SK-N-SH (cell line): ENCODE measurements around the gene POU5F2. TPM values are rescaled to one million over a fixed set of nuclear protein-coding genes. Genes with fewer than 3 reads are reported as not detected.

Experiments
- CTCF ChIA-PET: fragments of 300-600, 350-600 bp; formaldehyde crosslinking; extraction: SDS; loops from one replicate; lab custom pipeline; 2021; lab: Yijun Ruan, JAX
- POLR2A ChIA-PET: fragments of 350-600 bp; sonication (Branson Sonifier 250); formaldehyde crosslinking; extraction: SDS; loops from one replicate; lab custom pipeline; 2020; ENCODE audit warnings: antibody characterized with exemption, inconsistent platforms; lab: Yijun Ruan, JAX
- DNase-seq: peaks from one replicate; pipeline ENCODE4 v3.0.0; 2012
- H2AFZ ChIP-seq: fragments of 200-600 bp; sonication (generic); 2 replicates; pipeline ENCODE4 v1.8.1; 2016; ENCODE audit warnings: antibody characterized with exemption, mild to moderate bottlenecking, low read depth
- H3F3A ChIP-seq: fragments of 200-600 bp; sonication (generic); replicated peaks from 2 replicates; pipeline ENCODE3; 2016; ENCODE audit warnings: antibody characterized with exemption, mild to moderate bottlenecking; ENCODE audit not compliant: insufficient read depth
- H3K27ac ChIP-seq, 2 experiments: fragments of 200-500 bp in 1 of 2; fragments of 200-600 bp in 1 of 2; sonication (Bioruptor generic) in 1 of 2; sonication (generic), shearing (Covaris generic) in 1 of 2; 2 replicates each; pipeline versions ENCODE4 v1.5.1 to v1.6.1; 2014 to 2016; ENCODE audit warnings: low read depth in 2 of 2, inconsistent platforms in 1 of 2, low read length in 1 of 2, mild to moderate bottlenecking in 1 of 2, mixed read lengths in 1 of 2
- H3K27me3 ChIP-seq: fragments of 200-600 bp; sonication (generic), shearing (Covaris generic); 2 replicates; pipeline ENCODE4 v1.6.1; 2016; ENCODE audit warnings: mixed run types; ENCODE audit not compliant: insufficient read depth
- H3K36me3 ChIP-seq, 2 experiments: fragments of 200-500 bp in 1 of 2; fragments of 200-600 bp in 1 of 2; sonication (Bioruptor generic) in 1 of 2; sonication (generic) in 1 of 2; replicated peaks in 1 of 2; 2 replicates each; pipeline versions ENCODE3 to v1.5.1; 2014 to 2016; ENCODE audit warnings: low read length in 1 of 2, mild to moderate bottlenecking in 1 of 2; ENCODE audit not compliant: insufficient read depth in 2 of 2, control insufficient read depth in 1 of 2
- H3K4me1 ChIP-seq, 2 experiments: fragments of 200-500 bp in 1 of 2; fragments of 200-600 bp in 1 of 2; sonication (Bioruptor generic) in 1 of 2; sonication (generic), shearing (Covaris generic) in 1 of 2; 2 replicates each; pipeline versions ENCODE4 v1.5.1 to v1.6.1; 2014 to 2016; ENCODE audit warnings: low read depth in 1 of 2, low read length in 1 of 2, mixed run types in 1 of 2; ENCODE audit not compliant: insufficient read depth in 2 of 2, control insufficient read depth in 1 of 2
- H3K4me2 ChIP-seq: fragments of 200-600 bp; sonication (generic), shearing (Covaris generic); 2 replicates; pipeline ENCODE4 v1.6.1; 2017; ENCODE audit warnings: mixed run types
- H3K4me3 ChIP-seq, 2 experiments: fragments of 200-500 bp in 1 of 2; fragments of 200-600 bp in 1 of 2; sonication (Bioruptor generic) in 1 of 2; sonication (generic), shearing (Covaris generic) in 1 of 2; 2 replicates each; pipeline versions ENCODE4 v1.5.1 to v1.8.1; 2014 to 2016; ENCODE audit warnings: low read depth in 2 of 2, inconsistent platforms in 1 of 2, low read length in 1 of 2, mild to moderate bottlenecking in 1 of 2, mixed read lengths in 1 of 2, moderate library complexity in 1 of 2
- H3K79me2 ChIP-seq: fragments of 200-600 bp; sonication (generic); 2 replicates; pipeline ENCODE4 v1.8.1; 2017; ENCODE audit warnings: mild to moderate bottlenecking; ENCODE audit not compliant: insufficient read depth
- H3K9ac ChIP-seq: fragments of 200-600 bp; sonication (generic); 2 replicates; pipeline ENCODE4 v1.6.1; 2017; ENCODE audit warnings: mixed run types
- H3K9me2 ChIP-seq: fragments of 200-600 bp; sonication (generic); 2 replicates; pipeline ENCODE4 v1.6.1; 2017; ENCODE audit warnings: mixed run types
- H3K9me3 ChIP-seq: fragments of 200-600 bp; sonication (generic); 2 replicates; pipeline ENCODE4 v1.6.1; 2017; ENCODE audit warnings: mixed run types, mild to moderate bottlenecking, moderate library complexity
- H4K20me1 ChIP-seq: fragments of 200-600 bp; sonication (generic); 2 replicates; pipeline ENCODE4 v1.6.1; 2017; ENCODE audit warnings: mild to moderate bottlenecking, mixed run types; ENCODE audit not compliant: insufficient read depth
- CHD2 ChIP-seq: fragments of 150-350 bp; IDR thresholded peaks from 2 replicates; pipeline ENCODE4 v1.6.1; 2018; ENCODE audit warnings: low read length; ENCODE audit not compliant: partially characterized antibody
- CTCF ChIP-seq: fragments of 200-600 bp; sonication (generic); IDR thresholded peaks from 2 replicates; pipeline ENCODE4 v1.6.1; 2017; ENCODE audit warnings: antibody characterized with exemption, mild to moderate bottlenecking, moderate library complexity
- EZH2phosphoT487 ChIP-seq: fragments of 200-600 bp; sonication (generic); IDR thresholded peaks from 2 replicates; pipeline ENCODE4 v1.6.1; 2017; ENCODE audit warnings: low read depth, mixed run types, mild to moderate bottlenecking, antibody characterized with exemption, moderate library complexity, borderline replicate concordance
- FOSL2 ChIP-seq: IDR thresholded peaks from 2 replicates; pipeline ENCODE4 v1.4.0; 2012; ENCODE audit warnings: low read depth, mild to moderate bottlenecking, moderate library complexity, borderline replicate concordance
- FOXJ3 ChIP-seq: sonication (generic); formaldehyde crosslinking; IDR thresholded peaks from 2 replicates; pipeline ENCODE4 v1.5.1; 2020; ENCODE audit warnings: mild to moderate bottlenecking, missing genetic modification reagents
- FOXM1 ChIP-seq: IDR thresholded peaks from 2 replicates; pipeline ENCODE4 v1.4.0; 2012; ENCODE audit warnings: low read depth, mild to moderate bottlenecking
- MEF2A ChIP-seq: IDR thresholded peaks from 2 replicates; pipeline ENCODE4 v1.4.0; 2012; ENCODE audit warnings: low read depth, borderline replicate concordance
- MXI1 ChIP-seq: IDR thresholded peaks from 2 replicates; pipeline ENCODE4 v1.6.1; 2012; ENCODE audit warnings: mild to moderate bottlenecking, low read depth, low read length, improper control_type of control experiment
- NFIC ChIP-seq: IDR thresholded peaks from 2 replicates; pipeline ENCODE4 v1.4.0; 2012; ENCODE audit warnings: borderline replicate concordance
- PBX3 ChIP-seq: IDR thresholded peaks from 2 replicates; pipeline ENCODE4; 2012
- POLR2AphosphoS5 ChIP-seq: IDR thresholded peaks from 2 replicates; pipeline ENCODE4 v1.6.1; 2012; ENCODE audit warnings: low read depth, low read length
- RAD21 ChIP-seq: IDR thresholded peaks from 2 replicates; pipeline ENCODE4 v1.6.1; 2012; ENCODE audit warnings: mild to moderate bottlenecking, low read length
- REST ChIP-seq: IDR thresholded peaks from 2 replicates; pipeline ENCODE4 v1.6.1; 2012; ENCODE audit warnings: mild to moderate bottlenecking, low read depth, low read length, moderate library complexity
- RFX5 ChIP-seq: IDR thresholded peaks from 2 replicates; pipeline ENCODE4 v1.6.1; 2012; ENCODE audit warnings: mild to moderate bottlenecking, improper control_type of control experiment, low read length
- RXRA ChIP-seq: IDR thresholded peaks from 2 replicates; pipeline ENCODE4 v1.4.0; 2012; ENCODE audit warnings: low read depth, mild to moderate bottlenecking, borderline replicate concordance
- TCF12 ChIP-seq: IDR thresholded peaks from 2 replicates; pipeline ENCODE4 v1.4.0; 2012
- TEAD4 ChIP-seq: IDR thresholded peaks from 2 replicates; pipeline ENCODE4 v1.4.0; 2012; ENCODE audit warnings: mild to moderate bottlenecking, borderline replicate concordance; ENCODE audit not compliant: insufficient read depth
- USF2 ChIP-seq: fragments of 150-350 bp; IDR thresholded peaks from 2 replicates; pipeline ENCODE4 v1.6.1; 2017; ENCODE audit warnings: antibody characterized with exemption, low read length, low read depth, borderline replicate concordance
- YY1 ChIP-seq: IDR thresholded peaks from 2 replicates; pipeline ENCODE4 v1.4.0; 2012; ENCODE audit warnings: low read depth, mild to moderate bottlenecking
- ZBTB33 ChIP-seq: IDR thresholded peaks from 2 replicates; pipeline ENCODE4 v1.4.0; 2012; ENCODE audit warnings: low read depth, borderline replicate concordance
- WGBS: methylation state at CpG from one replicate; pipeline ENCODE4 v1.1.6; 2017; ENCODE audit warnings: low lambda C conversion rate; 5-methylcytosine and 5-hydroxymethylcytosine counted together
- polyA plus RNA-seq, 3 experiments: library from polyadenylated mRNA; depleted of rRNA; stranded (reverse); fragments of >200 nt; gene quantifications; 2 replicates each; pipeline ENCODE4 v1.2.3, GENCODE V29; 2012

The POU5F2 gene
- polyA plus RNA-seq, 1 of the 3 experiments (the other 2 are of a cell fraction), result 0.02 TPM

GRCh38 chr5:93731987-93732386 is 9.4 kb downstream of the POU5F2 start:
- no peak overlapping the region for H3K27ac ChIP-seq
- no peaks in the 10 kb centered on the region for H3K27me3 ChIP-seq
- no peak overlapping the region for H3K4me3 ChIP-seq
- H3F3A ChIP-seq, result no peaks in the 10 kb centered on the region
- no peaks in the 10 kb centered on the region for H3K79me2 ChIP-seq
- no peak overlapping the region for H2AFZ ChIP-seq
- no peak for TF ChIP-seq USF2
- TF ChIP-seq RAD21, result no peak
- no peak for TF ChIP-seq FOSL2
- CTCF ChIA-PET, result interaction anchor here (1.0 kb wide), 1 partner anchor 8 kb away, joined by 3 read pairs; no protein-coding TSS in a partner anchor
- H4K20me1 ChIP-seq, result no peaks in the 10 kb centered on the region
- no peaks in the 10 kb centered on the region for H3K36me3 ChIP-seq
- no peaks in the 10 kb centered on the region for H3K4me1 ChIP-seq
- no peak overlapping the region for H3K4me2 ChIP-seq
- no peaks in the 10 kb centered on the region for H3K9me3 ChIP-seq
- DNase-seq, result no peak
- no peak overlapping the region for H3K9ac ChIP-seq
- WGBS, result 90% methylated on average over 3 of the region's 3 CpGs
- POLR2A ChIA-PET, result no interaction called here
- no peaks in the 10 kb centered on the region for H3K9me2 ChIP-seq

GRCh38 chr5:93726595-93726994 is 14.8 kb downstream of the POU5F2 start:
- WGBS, result 93% methylated on average over 1 of the region's 1 CpG
- no peaks in the 10 kb centered on the region for H3K9me2 ChIP-seq
- DNase-seq, result no peak
- no peak overlapping the region for H3K4me3 ChIP-seq
- no peaks in the 10 kb centered on the region for H3K79me2 ChIP-seq
- no peaks in the 10 kb centered on the region for H4K20me1 ChIP-seq
- H3K9me3 ChIP-seq, result no peaks in the 10 kb centered on the region
- no peak overlapping the region for H3K9ac ChIP-seq
- ChIA-PET POLR2A (no interaction called here), CTCF (no interaction called here)
- no peaks in the 10 kb centered on the region for H3K36me3 ChIP-seq
- no peak overlapping the region for H3K27ac ChIP-seq
- no peaks in the 10 kb centered on the region for H3K27me3 ChIP-seq
- no peaks in the 10 kb centered on the region for H3F3A ChIP-seq
- H3K4me1 ChIP-seq, result no peaks in the 10 kb centered on the region
- H2AFZ ChIP-seq, result no peak overlapping the region
- H3K4me2 ChIP-seq, result no peak overlapping the region
- no peak for TF ChIP-seq RXRA
- TF ChIP-seq CTCF, result no peak
- no peak for TF ChIP-seq PBX3
- no peak for TF ChIP-seq NFIC
- no peak for TF ChIP-seq FOXM1
- no peak for TF ChIP-seq MXI1
- TF ChIP-seq ZBTB33, result no peak
- no peak for TF ChIP-seq REST
- no peak for TF ChIP-seq POLR2AphosphoS5
- no peak for TF ChIP-seq RFX5
- no peak for TF ChIP-seq TEAD4
- TF ChIP-seq CHD2, result no peak
- no peak for TF ChIP-seq TCF12
- no peak for TF ChIP-seq EZH2phosphoT487
- no peak for TF ChIP-seq FOXJ3
- TF ChIP-seq MEF2A, result no peak
- no peak for TF ChIP-seq YY1
